ENCODE measurements around the gene MTARC2.

DNA sequence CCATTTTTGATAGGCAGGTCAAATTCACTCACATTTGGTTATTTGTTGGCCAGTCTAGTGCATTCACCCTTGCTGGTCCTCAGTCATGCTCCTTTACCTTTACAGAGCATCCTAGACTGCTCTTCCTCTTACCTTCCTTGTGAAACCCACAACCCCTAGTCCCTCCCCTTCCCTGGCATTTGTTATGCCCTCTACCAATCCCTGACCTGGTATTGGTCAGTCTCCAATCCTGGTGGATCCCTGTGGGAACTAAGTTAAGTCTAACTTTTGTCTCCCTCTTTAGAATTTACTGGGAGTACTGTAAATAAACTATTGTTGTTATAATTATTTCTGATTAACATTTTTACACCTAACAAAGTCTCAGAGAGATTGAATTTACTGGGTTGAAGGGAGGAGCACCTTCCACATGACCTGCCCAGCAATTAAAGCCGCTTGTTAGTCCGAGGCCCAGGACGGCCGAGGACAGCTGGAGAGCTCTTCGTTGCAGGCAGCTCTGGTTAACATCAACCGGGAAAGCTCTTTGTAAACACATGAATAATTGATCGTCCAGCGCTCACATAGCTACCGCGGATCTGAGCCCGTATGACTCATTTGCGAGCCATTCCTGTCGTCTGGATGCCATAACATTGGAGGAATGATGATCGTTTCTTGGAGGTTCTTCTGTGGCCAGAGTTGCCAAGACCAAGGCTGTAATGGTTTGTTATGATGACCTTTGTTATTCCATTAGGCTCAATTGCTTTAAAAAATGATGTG lies 70.5 kb downstream of the MTARC2 start:
- TF ChIP-seq, protein P1, sequence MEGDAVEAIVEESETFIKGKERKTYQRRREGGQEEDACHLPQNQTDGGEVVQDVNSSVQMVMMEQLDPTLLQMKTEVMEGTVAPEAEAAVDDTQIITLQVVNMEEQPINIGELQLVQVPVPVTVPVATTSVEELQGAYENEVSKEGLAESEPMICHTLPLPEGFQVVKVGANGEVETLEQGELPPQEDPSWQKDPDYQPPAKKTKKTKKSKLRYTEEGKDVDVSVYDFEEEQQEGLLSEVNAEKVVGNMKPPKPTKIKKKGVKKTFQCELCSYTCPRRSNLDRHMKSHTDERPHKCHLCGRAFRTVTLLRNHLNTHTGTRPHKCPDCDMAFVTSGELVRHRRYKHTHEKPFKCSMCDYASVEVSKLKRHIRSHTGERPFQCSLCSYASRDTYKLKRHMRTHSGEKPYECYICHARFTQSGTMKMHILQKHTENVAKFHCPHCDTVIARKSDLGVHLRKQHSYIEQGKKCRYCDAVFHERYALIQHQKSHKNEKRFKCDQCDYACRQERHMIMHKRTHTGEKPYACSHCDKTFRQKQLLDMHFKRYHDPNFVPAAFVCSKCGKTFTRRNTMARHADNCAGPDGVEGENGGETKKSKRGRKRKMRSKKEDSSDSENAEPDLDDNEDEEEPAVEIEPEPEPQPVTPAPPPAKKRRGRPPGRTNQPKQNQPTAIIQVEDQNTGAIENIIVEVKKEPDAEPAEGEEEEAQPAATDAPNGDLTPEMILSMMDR (IDR thresholded peaks at IDR 0.05; ENCODE audit: insufficient read depth, low read length, poor library complexity, severe bottlenecking), result no peak
- no peak for TF ChIP-seq EZH2phosphoT487 (conservative IDR thresholded peaks at IDR 0.05; ENCODE audit: low read length)
